HepG2 (cell line): ENCODE measurements around the gene GNAZ. TPM values are rescaled to one million over a fixed set of nuclear protein-coding genes. Genes with fewer than 3 reads are reported as not detected.

ENCODE experiments used
- ATAC-seq: fragments of 200-7000 bp; cut with Tn5 transposase; 3 replicates; pipeline ENCODE4 v1.9.1; 2020; ENCODE audit warnings: mild to moderate bottlenecking, moderate library complexity
- BruUV-seq: library from RNA; stranded (reverse); fragments of 400-500 nt; replicated peaks from 2 replicates; lab custom pipeline; 2021; lab: Mats Ljungman, UMichigan
- CTCF ChIA-PET: fragments of 300-600 bp; formaldehyde crosslinking; extraction: SDS; loops from one replicate; lab custom pipeline; 2021; ENCODE audit warnings: low total read pairs, inconsistent platforms, low intra/inter-chr PET ratio; lab: Yijun Ruan, JAX
- POLR2A ChIA-PET: fragments of 350-600 bp; sonication (Branson Sonifier 250); formaldehyde crosslinking; loops from one replicate; lab custom pipeline; 2020; ENCODE audit warnings: antibody characterized with exemption, inconsistent platforms; lab: Yijun Ruan, JAX
- DNase-seq: peaks from one replicate; pipeline ENCODE4 v3.0.0-alpha.2; 2015; ENCODE audit warnings: low spot score
- FAIRE-seq: peaks from 3 replicates; lab custom pipeline; 2011; peaks lifted over from hg19 to GRCh38; lab: Jason Lieb, UNC
- H2AFZ ChIP-seq: one replicate; pipeline ENCODE4 v1.6.1; 2011; ENCODE audit warnings: low read length, inconsistent platforms
- H3K27ac ChIP-seq: fragments of 300-600 bp; 3 replicates; pipeline ENCODE4 v1.8.0; 2011; ENCODE audit warnings: mixed run types, mild to moderate bottlenecking, mixed read lengths, low read length, inconsistent platforms; ENCODE audit not compliant: insufficient read depth; ENCODE audit errors: extremely low read length
- H3K27me3 ChIP-seq, 2 experiments: fragments of 200-600 bp in 1 of 2; 2 replicates in 1 of 2; 3 replicates in 1 of 2; pipeline versions ENCODE4 v1.6.0 to v1.8.0; 2011; ENCODE audit warnings: low read length in 2 of 2, mild to moderate bottlenecking in 2 of 2, moderate library complexity in 2 of 2, inconsistent platforms in 1 of 2; ENCODE audit not compliant: insufficient read depth in 2 of 2, control insufficient read depth in 1 of 2
- H3K36me3 ChIP-seq, 2 experiments: fragments of 200-600 bp in 1 of 2; replicated peaks in 1 of 2; 2 replicates in 1 of 2; 3 replicates in 1 of 2; pipeline versions ENCODE4 v1.5.1 to v1.8.0; 2011; ENCODE audit warnings: low read length in 2 of 2, inconsistent platforms in 1 of 2; ENCODE audit not compliant: insufficient read depth in 2 of 2, control insufficient read depth in 1 of 2
- H3K4me1 ChIP-seq: 2 replicates; pipeline ENCODE4 v1.5.1; 2012; ENCODE audit warnings: low read length, inconsistent platforms; ENCODE audit not compliant: insufficient read depth
- H3K4me2 ChIP-seq: 2 replicates; pipeline ENCODE4 v1.6.0; 2011; ENCODE audit warnings: low read depth, low read length, inconsistent platforms
- H3K4me3 ChIP-seq, 3 experiments: fragments of 200-600 bp in 1 of 3; sonication (generic), shearing (Covaris generic) in 1 of 3; replicated peaks in 1 of 3; 2 replicates each; pipeline ENCODE4 v1.5.1; 2011 to 2016; ENCODE audit warnings: low read length in 3 of 3, inconsistent platforms in 2 of 3, low read depth in 2 of 3, mild to moderate bottlenecking in 2 of 3, control low read depth in 1 of 3, mixed read lengths in 1 of 3; ENCODE audit not compliant: insufficient read depth in 1 of 3
- H3K79me2 ChIP-seq: one replicate; pipeline ENCODE4 v1.6.1; 2011; ENCODE audit warnings: low read length, inconsistent platforms; ENCODE audit not compliant: insufficient read depth
- H3K9ac ChIP-seq: 2 replicates; pipeline ENCODE4 v1.6.0; 2011; ENCODE audit warnings: mild to moderate bottlenecking, low read depth, low read length, inconsistent platforms; ENCODE audit not compliant: insufficient read depth
- H3K9me3 ChIP-seq: 2 replicates; pipeline ENCODE4 v1.5.1; 2012; ENCODE audit warnings: mild to moderate bottlenecking, low read length
- H4K20me1 ChIP-seq: 2 replicates; pipeline ENCODE4 v1.6.0; 2011; ENCODE audit warnings: inconsistent platforms, mild to moderate bottlenecking, low read length, moderate library complexity; ENCODE audit not compliant: insufficient read depth
- DMAP1 ChIP-seq: IDR thresholded peaks from 2 replicates; pipeline ENCODE4 v1.6.1; 2016
- NKX3-1 ChIP-seq: sonication (generic); formaldehyde crosslinking; IDR thresholded peaks from 2 replicates; pipeline ENCODE4 v1.5.0; 2020; ENCODE audit warnings: missing genetic modification reagents
- RBAK ChIP-seq: sonication (generic); formaldehyde crosslinking; IDR thresholded peaks from 2 replicates; pipeline ENCODE4 v1.5.1; 2020; ENCODE audit warnings: mild to moderate bottlenecking, missing genetic modification reagents
- RNF2 ChIP-seq: fragments of 450-650 bp; conservative IDR thresholded peaks from 2 replicates; pipeline ENCODE4 v1.6.1; 2016; ENCODE audit warnings: low read depth
- ZBTB3 ChIP-seq: sonication (generic); formaldehyde crosslinking; IDR thresholded peaks from 2 replicates; pipeline ENCODE4 v1.4.0; 2020; ENCODE audit warnings: low read depth, mild to moderate bottlenecking, moderate library complexity, missing genetic modification reagents, borderline replicate concordance
- ZNF12 ChIP-seq: sonication (generic); formaldehyde crosslinking; IDR thresholded peaks from 2 replicates; pipeline ENCODE4 v1.5.0; 2020; ENCODE audit warnings: missing genetic modification reagents
- ZNF775 ChIP-seq: sonication (generic); formaldehyde crosslinking; IDR thresholded peaks from 2 replicates; pipeline ENCODE4 v1.4.0; 2020; ENCODE audit warnings: missing genetic modification reagents, mild to moderate bottlenecking, moderate library complexity, borderline replicate concordance
- WGBS: methylation state at CpG from one replicate; pipeline ENCODE4 v1.1.6; 2017; ENCODE audit warnings: low lambda C conversion rate; 5-methylcytosine and 5-hydroxymethylcytosine counted together
- in situ Hi-C: cut with HindIII; loops from 2 replicates; pipeline ENCODE4 v1.10.0; 2017; ENCODE audit warnings: low pct_unique_long_range_greater_than_20kb; ENCODE audit not compliant: extremely low pct_ligation_motif_present
- intact Hi-C: fragments of 100-400 bp; cut with micrococcal nuclease; formaldehyde crosslinking; loops from one replicate; pipeline ENCODE4 v1.10.0; 2022; ENCODE audit not compliant: unreplicated experiment
- polyA plus RNA-seq, 8 experiments: library from polyadenylated mRNA; depleted of rRNA in 3 of 8; stranded (reverse) in 7 of 8; unstranded in 1 of 8; fragments of >200 nt; fragmentation: Illumina TruSeq in 4 of 8; extraction: Trizol in 4 of 8; gene quantifications; 2 replicates each; pipeline versions ENCODE4 v1.2.1 to v1.2.3, GENCODE V29; 2011 to 2016; ENCODE audit warnings: low read depth in 4 of 8, missing spikeins in 1 of 8, mixed read lengths in 1 of 8; ENCODE audit not compliant: insufficient read depth in 1 of 8
- total RNA-seq, 5 experiments: library from RNA; depleted of rRNA; stranded (reverse); fragments of >200 nt; fragmentation: Illumina TruSeq; extraction: Trizol; gene quantifications; 2 replicates each; pipeline ENCODE4 v1.2.3, GENCODE V29; 2016; ENCODE audit warnings: low read depth in 1 of 5
- TF ChIP-seq, protein P1 (sequence below): sonication (generic); formaldehyde crosslinking; IDR thresholded peaks from 2 replicates; pipeline ENCODE4 v1.5.0; 2020; ENCODE audit warnings: mild to moderate bottlenecking, missing genetic modification reagents
- TF ChIP-seq, protein P2 (sequence below): sonication (generic); formaldehyde crosslinking; IDR thresholded peaks from 2 replicates; pipeline ENCODE4 v1.5.0; 2020; ENCODE audit warnings: missing genetic modification reagents
- TF ChIP-seq, protein P3 (sequence below): IDR thresholded peaks from 2 replicates; pipeline ENCODE4 v1.6.1; 2016; ENCODE audit warnings: missing compliant biosample characterization, missing genetic modification reagents, borderline replicate concordance
- TF ChIP-seq, protein P4 (sequence below): sonication (generic); formaldehyde crosslinking; IDR thresholded peaks from 2 replicates; pipeline ENCODE4 v1.4.0; 2020; ENCODE audit warnings: missing genetic modification reagents, borderline replicate concordance
- TF ChIP-seq, protein P5 (sequence below): sonication (generic); formaldehyde crosslinking; IDR thresholded peaks from 2 replicates; pipeline ENCODE4 v1.5.1; 2020; ENCODE audit warnings: missing genetic modification reagents, mild to moderate bottlenecking, borderline replicate concordance

The GNAZ gene
- total and polyA plus RNA-seq, 2 of the 13 experiments (the other 11 are each of a cell fraction or from before 2014, with no cell fraction given), result 11.4 to 22.3 TPM

DNA sequence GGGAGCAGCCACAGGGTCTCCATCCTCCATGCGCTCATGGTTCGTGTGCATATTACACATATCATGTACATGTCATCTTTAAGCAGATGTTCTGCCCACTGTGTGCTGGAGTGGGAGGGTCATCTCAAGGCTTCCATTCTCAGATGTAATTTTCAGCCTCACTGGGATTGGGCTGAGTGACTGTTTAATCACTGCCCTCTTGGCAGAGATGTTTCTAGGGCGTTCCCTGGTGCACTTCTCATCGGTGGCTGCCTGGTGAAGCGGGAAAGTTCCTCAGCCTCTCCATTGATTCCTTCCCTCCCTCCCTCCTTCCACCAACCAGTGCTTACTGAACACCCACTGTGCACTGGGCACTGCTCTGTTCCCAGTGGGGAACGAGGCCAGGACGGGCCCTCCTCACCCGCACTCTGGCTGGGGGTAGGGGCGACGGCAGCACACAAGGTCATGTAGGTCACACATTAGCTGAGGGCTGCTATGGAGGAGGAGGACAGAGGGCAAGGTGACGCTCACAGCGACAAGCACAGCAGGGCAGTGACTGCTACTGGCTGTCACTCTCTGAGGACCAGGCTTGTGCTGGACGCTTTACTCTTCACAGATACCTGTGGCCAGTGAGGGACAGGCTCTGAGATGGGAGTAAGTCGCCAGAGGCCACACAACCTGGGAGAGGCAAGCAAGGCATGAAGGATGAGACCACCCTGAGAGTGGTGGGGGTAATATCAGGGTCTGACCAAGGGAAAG lies 22.9 kb downstream of the GNAZ start:
- Histone ChIP-seq H3K4me2 (no peak overlapping the region), H2AFZ (no peak overlapping the region), H3K4me1 (peaks cover 5% of the 10 kb centered on the region), H4K20me1 (peaks cover 5% of the 10 kb centered on the region; the same call in 1 of the 2 replicates), H3K4me3 (no peak overlapping the region), H3K27ac (no peak overlapping the region), H3K36me3 (peaks cover 8 to 17% of the 10 kb centered on the region in 2 experiments; a peak in 3 of 5 replicates), H3K9ac (no peak overlapping the region), H3K9me3 (no peaks in the 10 kb centered on the region), H3K79me2 (no peaks in the 10 kb centered on the region), H3K27me3 (no peaks in the 10 kb centered on the region)
- TF ChIP-seq ZBTB3 (CRISPR knock-in tag) (no peak), NKX3-1 (no peak), RBAK (CRISPR knock-in tag) (no peak), ZNF775 (no peak), DMAP1 (CRISPR knock-in tag) (no peak), ZNF12 (no peak), RNF2 (no peak)
- TF ChIP-seq, protein P1, sequence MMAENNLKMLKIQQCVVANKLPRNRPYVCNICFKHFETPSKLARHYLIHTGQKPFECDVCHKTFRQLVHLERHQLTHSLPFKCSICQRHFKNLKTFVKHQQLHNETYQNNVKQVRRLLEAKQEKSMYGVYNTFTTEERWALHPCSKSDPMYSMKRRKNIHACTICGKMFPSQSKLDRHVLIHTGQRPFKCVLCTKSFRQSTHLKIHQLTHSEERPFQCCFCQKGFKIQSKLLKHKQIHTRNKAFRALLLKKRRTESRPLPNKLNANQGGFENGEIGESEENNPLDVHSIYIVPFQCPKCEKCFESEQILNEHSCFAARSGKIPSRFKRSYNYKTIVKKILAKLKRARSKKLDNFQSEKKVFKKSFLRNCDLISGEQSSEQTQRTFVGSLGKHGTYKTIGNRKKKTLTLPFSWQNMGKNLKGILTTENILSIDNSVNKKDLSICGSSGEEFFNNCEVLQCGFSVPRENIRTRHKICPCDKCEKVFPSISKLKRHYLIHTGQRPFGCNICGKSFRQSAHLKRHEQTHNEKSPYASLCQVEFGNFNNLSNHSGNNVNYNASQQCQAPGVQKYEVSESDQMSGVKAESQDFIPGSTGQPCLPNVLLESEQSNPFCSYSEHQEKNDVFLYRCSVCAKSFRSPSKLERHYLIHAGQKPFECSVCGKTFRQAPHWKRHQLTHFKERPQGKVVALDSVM (CRISPR knock-in tag), result no peak
- TF ChIP-seq, protein P2, sequence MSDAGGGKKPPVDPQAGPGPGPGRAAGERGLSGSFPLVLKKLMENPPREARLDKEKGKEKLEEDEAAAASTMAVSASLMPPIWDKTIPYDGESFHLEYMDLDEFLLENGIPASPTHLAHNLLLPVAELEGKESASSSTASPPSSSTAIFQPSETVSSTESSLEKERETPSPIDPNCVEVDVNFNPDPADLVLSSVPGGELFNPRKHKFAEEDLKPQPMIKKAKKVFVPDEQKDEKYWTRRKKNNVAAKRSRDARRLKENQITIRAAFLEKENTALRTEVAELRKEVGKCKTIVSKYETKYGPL (CRISPR knock-in tag), result no peak
- TF ChIP-seq, protein P3, sequence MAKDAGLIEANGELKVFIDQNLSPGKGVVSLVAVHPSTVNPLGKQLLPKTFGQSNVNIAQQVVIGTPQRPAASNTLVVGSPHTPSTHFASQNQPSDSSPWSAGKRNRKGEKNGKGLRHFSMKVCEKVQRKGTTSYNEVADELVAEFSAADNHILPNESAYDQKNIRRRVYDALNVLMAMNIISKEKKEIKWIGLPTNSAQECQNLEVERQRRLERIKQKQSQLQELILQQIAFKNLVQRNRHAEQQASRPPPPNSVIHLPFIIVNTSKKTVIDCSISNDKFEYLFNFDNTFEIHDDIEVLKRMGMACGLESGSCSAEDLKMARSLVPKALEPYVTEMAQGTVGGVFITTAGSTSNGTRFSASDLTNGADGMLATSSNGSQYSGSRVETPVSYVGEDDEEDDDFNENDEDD, result no peak
- TF ChIP-seq, protein P4, sequence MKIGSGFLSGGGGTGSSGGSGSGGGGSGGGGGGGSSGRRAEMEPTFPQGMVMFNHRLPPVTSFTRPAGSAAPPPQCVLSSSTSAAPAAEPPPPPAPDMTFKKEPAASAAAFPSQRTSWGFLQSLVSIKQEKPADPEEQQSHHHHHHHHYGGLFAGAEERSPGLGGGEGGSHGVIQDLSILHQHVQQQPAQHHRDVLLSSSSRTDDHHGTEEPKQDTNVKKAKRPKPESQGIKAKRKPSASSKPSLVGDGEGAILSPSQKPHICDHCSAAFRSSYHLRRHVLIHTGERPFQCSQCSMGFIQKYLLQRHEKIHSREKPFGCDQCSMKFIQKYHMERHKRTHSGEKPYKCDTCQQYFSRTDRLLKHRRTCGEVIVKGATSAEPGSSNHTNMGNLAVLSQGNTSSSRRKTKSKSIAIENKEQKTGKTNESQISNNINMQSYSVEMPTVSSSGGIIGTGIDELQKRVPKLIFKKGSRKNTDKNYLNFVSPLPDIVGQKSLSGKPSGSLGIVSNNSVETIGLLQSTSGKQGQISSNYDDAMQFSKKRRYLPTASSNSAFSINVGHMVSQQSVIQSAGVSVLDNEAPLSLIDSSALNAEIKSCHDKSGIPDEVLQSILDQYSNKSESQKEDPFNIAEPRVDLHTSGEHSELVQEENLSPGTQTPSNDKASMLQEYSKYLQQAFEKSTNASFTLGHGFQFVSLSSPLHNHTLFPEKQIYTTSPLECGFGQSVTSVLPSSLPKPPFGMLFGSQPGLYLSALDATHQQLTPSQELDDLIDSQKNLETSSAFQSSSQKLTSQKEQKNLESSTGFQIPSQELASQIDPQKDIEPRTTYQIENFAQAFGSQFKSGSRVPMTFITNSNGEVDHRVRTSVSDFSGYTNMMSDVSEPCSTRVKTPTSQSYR (CRISPR knock-in tag), result no peak
- TF ChIP-seq, protein P5, sequence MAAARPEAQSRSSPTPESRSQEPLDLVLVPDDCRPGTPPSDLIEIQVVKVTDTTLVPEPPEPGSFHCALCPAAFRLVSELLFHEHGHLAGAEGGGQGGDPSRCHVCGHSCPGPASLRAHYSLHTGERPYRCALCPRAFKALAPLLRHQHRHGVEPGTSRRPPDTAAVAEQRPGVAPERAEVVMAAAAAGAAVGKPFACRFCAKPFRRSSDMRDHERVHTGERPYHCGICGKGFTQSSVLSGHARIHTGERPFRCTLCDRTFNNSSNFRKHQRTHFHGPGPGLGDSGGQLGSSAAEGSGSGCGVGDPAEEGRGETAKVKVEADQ (CRISPR knock-in tag), result no peak
- POLR2A ChIA-PET, result no interaction called here
- BruUV-seq, result no TSS peak
- WGBS, result 96% methylated on average over 14 of the region's 14 CpGs
- in situ Hi-C loops (no loop called here), intact Hi-C loops (no loop called here)
- DNase-seq (no peak), FAIRE-seq (no peak), ATAC-seq (no peak)
- CTCF ChIA-PET, result no interaction called here
